Activated CD4-positive, alpha-beta T cell treated with anti-CD3 and anti-CD28 coated beads, Interleukin-2, amount 10 ng/mL, durations not matched to agents 7 days and 5 days (primary cell): ENCODE measurements around the gene CHN2. TPM values are rescaled to one million over a fixed set of nuclear protein-coding genes. Genes with fewer than 3 reads are reported as not detected.

Source experiments
- CTCF ChIA-PET: fragments of 350-600 bp; sonication (Branson Sonifier 250); formaldehyde crosslinking; loops from one replicate; lab custom pipeline; 2021; ENCODE audit warnings: antibody characterized with exemption; lab: Charles Lee
- POLR2A ChIA-PET: fragments of 350-600 bp; sonication (Branson Sonifier 250); formaldehyde crosslinking; loops from one replicate; lab custom pipeline; 2021; ENCODE audit warnings: antibody characterized with exemption; lab: Charles Lee
- DNase-seq: peaks from one replicate; pipeline ENCODE4 v3.0.0-alpha.2; 2020
- H3K27ac Mint-ChIP-seq: one replicate; pipeline ENCODE4 v1.8.0; 2021; ENCODE audit warnings: mild to moderate bottlenecking, moderate library complexity, mixed read lengths
- H3K27me3 Mint-ChIP-seq: one replicate; pipeline ENCODE4 v1.8.0; 2021; ENCODE audit warnings: mixed read lengths
- H3K36me3 Mint-ChIP-seq: one replicate; pipeline ENCODE4 v1.8.0; 2021; ENCODE audit warnings: low read depth, mixed read lengths
- H3K4me1 Mint-ChIP-seq: one replicate; pipeline ENCODE4 v1.8.0; 2021; ENCODE audit warnings: mixed read lengths
- H3K4me3 Mint-ChIP-seq: one replicate; pipeline ENCODE4 v1.8.0; 2021; ENCODE audit warnings: mild to moderate bottlenecking, moderate library complexity, mixed read lengths
- H3K9me3 Mint-ChIP-seq: one replicate; pipeline ENCODE4 v1.8.0; 2021; ENCODE audit warnings: mixed read lengths
- total RNA-seq, 2 experiments: library from RNA; stranded (reverse); gene quantifications; one replicate each; pipeline ENCODE4 v1.2.3, GENCODE V29; 2021

CHN2 gene
- total RNA-seq, 2 experiments from 2014 or later: 2.4 to 3.6 TPM

GRCh38 chr7:29412912-29413311, 218.3 kb downstream of the CHN2 start:
- POLR2A ChIA-PET: no interaction called here
- Mint-ChIP-seq H3K27me3 (peaks cover 3% of the 10 kb centered on the region), H3K27ac (no peak overlapping the region), H3K9me3 (no peaks in the 10 kb centered on the region), H3K4me3 (no peak overlapping the region), H3K36me3 (no peaks in the 10 kb centered on the region), H3K4me1 (no peaks in the 10 kb centered on the region)
- DNase-seq: no peak
- CTCF ChIA-PET: no interaction called here

DNA sequence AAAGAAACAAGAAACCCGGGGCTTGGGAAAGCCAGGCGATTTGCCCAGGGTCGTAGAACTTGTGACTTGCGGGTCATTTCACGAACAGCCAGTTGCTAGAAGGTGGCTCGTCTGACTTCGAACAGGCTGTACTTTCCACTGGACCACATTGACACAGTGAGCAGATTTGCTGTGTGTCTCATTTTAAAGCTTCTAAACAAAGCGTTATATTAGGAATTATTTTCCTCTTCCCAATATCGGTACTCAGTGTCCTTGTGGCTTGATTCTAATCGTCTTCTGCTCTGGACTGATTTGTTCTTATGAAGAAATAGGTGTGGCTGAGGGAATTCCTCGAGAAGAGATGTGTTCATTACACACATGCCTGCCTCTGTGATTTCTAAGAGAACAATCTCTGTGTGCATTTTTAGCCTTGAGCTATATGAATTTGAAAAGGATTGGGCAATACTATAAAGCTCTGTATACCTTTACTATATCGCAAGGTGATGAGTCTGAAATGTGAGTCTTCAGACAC, 219.1 kb downstream of the CHN2 start:
- H3K9me3 Mint-ChIP-seq: no peaks in the 10 kb centered on the region
- no peak overlapping the region for H3K4me3 Mint-ChIP-seq
- peaks cover 3% of the 10 kb centered on the region for H3K27me3 Mint-ChIP-seq
- POLR2A ChIA-PET: interaction anchor here (0.6 kb wide), 1 partner anchor 225 kb away, joined by 4 read pairs; no protein-coding TSS in a partner anchor
- no peaks in the 10 kb centered on the region for H3K4me1 Mint-ChIP-seq
- CTCF ChIA-PET: interaction anchor here (1.0 kb wide), 1 partner anchor 10 kb away, joined by 3 read pairs; no protein-coding TSS in a partner anchor
- no peak for DNase-seq
- H3K36me3 Mint-ChIP-seq: no peaks in the 10 kb centered on the region
- no peak overlapping the region for H3K27ac Mint-ChIP-seq

- peaks cover 3% of the 10 kb centered on the region for H3K27me3 Mint-ChIP-seq
- ChIA-PET CTCF (interaction anchor here (1.0 kb wide), 1 partner anchor 11 kb away, joined by 3 read pairs; no protein-coding TSS in a partner anchor), POLR2A (interaction anchor here (0.6 kb wide), 1 partner anchor 226 kb away, joined by 4 read pairs; no protein-coding TSS in a partner anchor)
- H3K27ac Mint-ChIP-seq: no peak overlapping the region
- no peaks in the 10 kb centered on the region for H3K9me3 Mint-ChIP-seq
- no peak for DNase-seq
- H3K36me3 Mint-ChIP-seq: no peaks in the 10 kb centered on the region
- H3K4me3 Mint-ChIP-seq: no peak overlapping the region
- no peaks in the 10 kb centered on the region for H3K4me1 Mint-ChIP-seq
Measured at GRCh38 chr7:29414216-29414615, 219.6 kb downstream of the CHN2 start.

GRCh38 chr7:29415215-29415614, 220.6 kb downstream of the CHN2 start:
- no peaks in the 10 kb centered on the region for H3K9me3 Mint-ChIP-seq
- DNase-seq: no peak
- H3K36me3 Mint-ChIP-seq: no peaks in the 10 kb centered on the region
- H3K27ac Mint-ChIP-seq: no peak overlapping the region
- CTCF ChIA-PET: interaction anchor here (1.3 kb wide), 1 partner anchor 301 kb away, joined by 3 read pairs; no protein-coding TSS in a partner anchor
- H3K27me3 Mint-ChIP-seq: peaks cover 3% of the 10 kb centered on the region
- no peaks in the 10 kb centered on the region for H3K4me1 Mint-ChIP-seq
- POLR2A ChIA-PET: no interaction called here
- H3K4me3 Mint-ChIP-seq: no peak overlapping the region

- Mint-ChIP-seq H3K27me3 (no peaks in the 10 kb centered on the region), H3K4me1 (no peaks in the 10 kb centered on the region), H3K27ac (no peak overlapping the region), H3K9me3 (no peaks in the 10 kb centered on the region), H3K36me3 (no peaks in the 10 kb centered on the region), H3K4me3 (no peak overlapping the region)
- ChIA-PET POLR2A (no interaction called here), CTCF (interaction anchor here (1.3 kb wide), 1 partner anchor 302 kb away, joined by 3 read pairs; no protein-coding TSS in a partner anchor)
- no peak for DNase-seq
Measured at GRCh38 chr7:29416276-29416937, 221.8 kb downstream of the CHN2 start.

DNA sequence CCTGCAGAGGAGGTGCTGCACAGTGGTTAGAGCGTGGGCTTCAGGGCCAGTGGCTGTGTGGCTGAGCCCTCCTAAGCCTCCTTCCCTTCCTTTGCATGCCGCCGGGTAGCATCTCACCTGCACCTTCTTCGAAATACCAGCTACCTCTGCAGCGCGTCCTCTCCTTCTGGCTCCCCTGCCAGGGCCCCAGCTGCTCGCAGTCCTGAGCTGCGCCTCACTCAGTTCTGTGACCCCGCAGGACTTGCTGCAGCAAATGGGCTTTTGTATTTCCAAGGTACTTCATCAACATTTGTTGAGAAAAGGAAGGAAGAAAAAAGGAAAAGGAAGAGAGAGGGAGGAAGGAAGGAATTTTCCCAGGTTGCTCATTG, 222.3 kb downstream of the CHN2 start:
- Mint-ChIP-seq H3K9me3 (no peaks in the 10 kb centered on the region), H3K27ac (no peak overlapping the region), H3K27me3 (no peaks in the 10 kb centered on the region), H3K4me1 (no peaks in the 10 kb centered on the region), H3K36me3 (no peaks in the 10 kb centered on the region), H3K4me3 (no peak overlapping the region)
- ChIA-PET POLR2A (no interaction called here), CTCF (no interaction called here)
- DNase-seq: no peak

GRCh38 chr7:29418056-29418455, 223.5 kb downstream of the CHN2 start:
- ChIA-PET CTCF (no interaction called here), POLR2A (no interaction called here)
- Mint-ChIP-seq H3K27ac (no peak overlapping the region), H3K9me3 (no peaks in the 10 kb centered on the region), H3K4me1 (no peaks in the 10 kb centered on the region), H3K4me3 (no peak overlapping the region), H3K36me3 (no peaks in the 10 kb centered on the region), H3K27me3 (no peaks in the 10 kb centered on the region)
- DNase-seq: no peak

DNA sequence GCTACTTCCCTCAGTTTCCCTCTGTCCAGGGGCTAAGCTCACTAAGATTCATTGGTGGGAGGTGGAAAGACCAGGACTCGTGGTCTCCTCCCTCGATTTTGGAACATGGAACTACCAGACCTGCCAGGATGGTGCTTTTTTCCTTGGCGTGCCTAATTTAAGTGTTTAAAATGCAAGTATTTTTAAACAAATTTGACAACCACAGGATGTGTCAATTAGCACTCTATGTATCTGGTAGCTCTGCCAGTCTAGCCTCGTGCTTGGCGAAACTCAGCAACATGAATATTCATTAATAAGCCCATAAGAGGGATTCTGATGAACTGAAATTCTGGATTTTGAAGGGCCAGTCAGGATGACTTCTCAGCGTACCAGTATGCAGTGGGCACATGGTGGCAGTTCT, 224.1 kb downstream of the CHN2 start:
- DNase-seq: no peak
- Mint-ChIP-seq H3K27me3 (no peaks in the 10 kb centered on the region), H3K9me3 (no peaks in the 10 kb centered on the region), H3K36me3 (no peaks in the 10 kb centered on the region), H3K4me3 (no peak overlapping the region), H3K4me1 (no peaks in the 10 kb centered on the region), H3K27ac (no peak overlapping the region)
- ChIA-PET CTCF (no interaction called here), POLR2A (no interaction called here)

- Mint-ChIP-seq H3K27me3 (no peaks in the 10 kb centered on the region), H3K27ac (no peak overlapping the region), H3K9me3 (no peaks in the 10 kb centered on the region), H3K4me1 (no peaks in the 10 kb centered on the region), H3K4me3 (no peak overlapping the region), H3K36me3 (no peaks in the 10 kb centered on the region)
- ChIA-PET POLR2A (no interaction called here), CTCF (no interaction called here)
- DNase-seq: no peak
Measured at GRCh38 chr7:29420011-29420410, 225.4 kb downstream of the CHN2 start.

DNA sequence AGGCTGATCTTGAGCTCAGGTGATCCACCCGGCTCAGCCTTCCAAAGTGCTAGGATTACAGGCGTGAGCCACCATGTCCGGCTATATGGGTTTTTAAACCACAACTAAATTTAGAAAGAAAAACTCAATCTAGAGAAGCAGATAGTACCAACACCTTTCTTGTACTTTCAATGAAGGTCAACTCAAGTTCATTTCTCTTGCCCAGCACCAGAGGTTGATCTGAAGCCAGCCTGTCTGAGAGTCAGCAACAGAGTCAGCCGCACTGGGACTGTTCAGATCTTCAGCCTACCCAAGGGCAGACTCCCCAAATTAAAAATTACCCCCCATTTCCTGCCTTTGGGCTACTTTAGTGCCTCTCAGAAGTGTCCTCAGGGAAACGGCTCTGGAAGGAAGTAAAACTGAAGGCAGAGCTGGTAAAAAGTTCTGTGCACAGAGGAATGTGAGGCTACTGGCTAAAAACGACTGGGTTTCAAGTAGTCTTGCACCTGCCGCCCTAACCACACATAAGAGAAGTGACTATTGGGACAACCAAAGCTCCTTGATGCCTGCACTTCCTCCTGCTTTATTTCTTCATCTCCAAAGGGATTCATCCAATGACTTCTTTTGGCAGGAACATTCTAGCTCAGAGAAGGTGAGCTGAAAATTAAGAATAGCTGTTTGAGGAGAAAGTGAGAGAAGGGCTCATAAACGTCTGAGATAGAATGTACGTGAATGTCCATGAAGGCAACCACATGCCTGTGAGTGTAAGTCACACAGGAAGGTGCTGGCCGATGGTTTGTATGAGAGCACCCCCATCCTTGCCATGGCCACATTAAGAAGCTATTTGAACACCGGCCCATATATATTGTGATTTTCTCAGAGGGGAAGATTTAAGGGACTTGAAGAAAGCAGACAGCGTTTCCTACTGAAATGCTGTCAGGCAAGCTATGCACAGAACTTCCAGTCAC, 226.7 kb downstream of the CHN2 start:
- no peaks in the 10 kb centered on the region for H3K27me3 Mint-ChIP-seq
- no peaks in the 10 kb centered on the region for H3K9me3 Mint-ChIP-seq
- POLR2A ChIA-PET: no interaction called here
- H3K4me3 Mint-ChIP-seq: no peak overlapping the region
- CTCF ChIA-PET: interaction anchor here (0.9 kb wide), 2 partner anchors 10 to 24 kb away, joined by 3 to 4 read pairs; no protein-coding TSS in a partner anchor
- H3K36me3 Mint-ChIP-seq: no peaks in the 10 kb centered on the region
- H3K27ac Mint-ChIP-seq: no peak overlapping the region
- H3K4me1 Mint-ChIP-seq: no peaks in the 10 kb centered on the region
- DNase-seq: no peak

DNA sequence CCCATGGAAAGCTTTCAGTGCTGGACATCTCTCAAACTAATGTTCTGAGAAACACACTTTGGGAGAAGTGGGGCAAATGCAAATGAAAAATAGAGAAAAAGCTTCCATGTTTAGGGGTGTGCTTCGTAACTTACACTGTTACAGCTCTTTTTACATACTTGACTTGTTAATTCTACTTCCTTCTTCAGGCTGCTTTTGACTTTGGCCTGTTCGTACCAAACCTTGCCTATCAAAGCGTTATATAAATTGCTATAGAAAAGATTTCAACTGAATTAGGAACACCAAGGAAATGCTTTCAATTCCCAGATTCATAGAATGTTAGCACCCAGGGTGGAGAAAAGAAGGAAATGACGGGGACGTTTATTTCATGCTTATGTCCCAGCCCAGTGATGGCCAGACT, 228.3 kb downstream of the CHN2 start:
- CTCF ChIA-PET: interaction anchor here (0.8 kb wide), 1 partner anchor 501 kb away, joined by 3 read pairs; no protein-coding TSS in a partner anchor
- Mint-ChIP-seq H3K9me3 (no peaks in the 10 kb centered on the region), H3K27me3 (no peaks in the 10 kb centered on the region), H3K4me3 (no peak overlapping the region), H3K4me1 (no peaks in the 10 kb centered on the region), H3K27ac (no peak overlapping the region), H3K36me3 (no peaks in the 10 kb centered on the region)
- no peak for DNase-seq
- POLR2A ChIA-PET: no interaction called here

- no peaks in the 10 kb centered on the region for H3K27me3 Mint-ChIP-seq
- no peaks in the 10 kb centered on the region for H3K36me3 Mint-ChIP-seq
- no peaks in the 10 kb centered on the region for H3K9me3 Mint-ChIP-seq
- ChIA-PET POLR2A (no interaction called here), CTCF (no interaction called here)
- H3K4me3 Mint-ChIP-seq: no peak overlapping the region
- no peaks in the 10 kb centered on the region for H3K4me1 Mint-ChIP-seq
- no peak overlapping the region for H3K27ac Mint-ChIP-seq
- no peak for DNase-seq
Measured at GRCh38 chr7:29424295-29424983, 229.9 kb downstream of the CHN2 start.
